Body of pancreas (tissue), 4 donors: ENCODE measurements around the gene APOL1. TPM values are rescaled to one million over a fixed set of nuclear protein-coding genes. Genes with fewer than 3 reads are reported as not detected.
"Not testable (repeated sequence)": the region's sequence is repeated elsewhere in the genome, so short reads cannot be mapped to it uniquely, and the experiment has no call there.

Source experiments
- ATAC-seq: fragments of 150-250 bp; one replicate; pipeline ENCODE4 v1.9.1; 2016
- DNase-seq, 4 donors: peaks; one replicate each; pipeline ENCODE4 v3.0.0-alpha.2; 2019
- H3K27ac ChIP-seq, 4 donors: fragments of 200-600 bp; sonication (generic); 1 replicate in 3 of 4; 2 replicates in 1 of 4; pipeline versions ENCODE4 v1.5.1 to v1.6.1; 2016 to 2019; ENCODE audit warnings: mild to moderate bottlenecking in 1 of 4, mixed read lengths in 1 of 4, moderate library complexity in 1 of 4
- H3K27me3 ChIP-seq, 2 donors: fragments of 200-600 bp; sonication (generic); one replicate each; pipeline ENCODE4 v1.6.0; 2016; ENCODE audit warnings: mild to moderate bottlenecking in 1 of 2
- H3K36me3 ChIP-seq, 2 donors: fragments of 200-600 bp; sonication (generic); replicated peaks in 1 of 2; 2 replicates each; pipeline ENCODE4 v1.5.1; 2016; ENCODE audit warnings: low read depth in 2 of 2; ENCODE audit not compliant: insufficient read depth in 1 of 2
- H3K4me1 ChIP-seq: fragments of 200-600 bp; sonication (generic); one replicate; pipeline ENCODE4 v1.6.0; 2016
- H3K4me3 ChIP-seq, 2 donors: fragments of 200-600 bp; sonication (generic); 1 replicate in 1 of 2; 2 replicates in 1 of 2; pipeline ENCODE4 v1.5.1; 2016 to 2019
- H3K9me3 ChIP-seq, 3 donors: fragments of 200-600 bp; sonication (generic); 1 replicate in 2 of 3; 2 replicates in 1 of 3; pipeline ENCODE4 v1.5.1; 2016
- POLR2A ChIP-seq, 3 donors: fragments of 450-650 bp; IDR thresholded peaks; one replicate each; pipeline ENCODE4 v1.6.1; 2016; ENCODE audit warnings: antibody characterized with exemption in 3 of 3, mild to moderate bottlenecking in 2 of 3
- WGBS, 2 donors: methylation state at CpG; one replicate each; pipeline ENCODE4 v1.1.5; 2017; 5-methylcytosine and 5-hydroxymethylcytosine counted together
- intact Hi-C: fragments of 100-400 bp; cut with DNase I; formaldehyde crosslinking; loops from one replicate; pipeline ENCODE4 v1.15.1; 2023
- total RNA-seq, 2 donors: library from RNA; depleted of rRNA; stranded (reverse); fragments of >200 nt; gene quantifications; one replicate each; pipeline ENCODE4 v1.1.0, GENCODE V29; 2016
- TF ChIP-seq, protein P1 (sequence below), 7 experiments: fragments of 450-650 bp in 4 of 7; fragments of 200-600 bp in 3 of 7; sonication (generic) in 3 of 7; IDR thresholded peaks; one replicate each; pipeline ENCODE4 v1.5.1; 2016 to 2019; ENCODE audit warnings: antibody characterized with exemption in 7 of 7

Gene APOL1
- total RNA-seq, 2 donors from 2014 or later: 5.2 to 11.9 TPM

DNA sequence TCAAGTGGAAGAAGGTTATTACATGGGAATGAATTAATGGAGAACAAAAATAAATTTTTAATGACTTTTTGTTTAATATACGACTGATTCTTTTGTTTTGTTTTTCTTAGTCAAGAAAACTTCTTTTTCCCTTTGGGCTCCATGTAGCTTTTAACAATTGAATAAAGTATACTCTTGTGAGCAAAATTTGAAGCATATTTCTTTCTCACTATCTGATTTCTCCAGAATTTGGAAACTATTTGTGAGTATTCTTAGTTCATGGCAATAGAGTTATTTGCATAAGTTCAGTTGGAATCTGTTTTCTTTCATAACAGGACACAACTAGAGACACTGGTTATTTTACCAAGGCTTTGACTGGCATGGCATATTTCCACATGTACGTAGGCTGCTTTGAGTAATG lies 3.8 kb upstream of the APOL1 start:
- ATAC-seq (no peak), DNase-seq (no peak)
- 82 to 87% methylated on average over 2 of the region's 2 CpGs for WGBS, 2 donors
- Histone ChIP-seq H3K27ac (no peak overlapping the region), H3K27me3 (no peaks in the 10 kb centered on the region), H3K9me3 (no peaks in the 10 kb centered on the region), H3K4me3 (no peak overlapping the region), H3K36me3 (no peaks in the 10 kb centered on the region), H3K4me1 (no peaks in the 10 kb centered on the region)
- TF ChIP-seq POLR2A (IDR thresholded peaks at IDR 0.05): no peak
- TF ChIP-seq, protein P1, sequence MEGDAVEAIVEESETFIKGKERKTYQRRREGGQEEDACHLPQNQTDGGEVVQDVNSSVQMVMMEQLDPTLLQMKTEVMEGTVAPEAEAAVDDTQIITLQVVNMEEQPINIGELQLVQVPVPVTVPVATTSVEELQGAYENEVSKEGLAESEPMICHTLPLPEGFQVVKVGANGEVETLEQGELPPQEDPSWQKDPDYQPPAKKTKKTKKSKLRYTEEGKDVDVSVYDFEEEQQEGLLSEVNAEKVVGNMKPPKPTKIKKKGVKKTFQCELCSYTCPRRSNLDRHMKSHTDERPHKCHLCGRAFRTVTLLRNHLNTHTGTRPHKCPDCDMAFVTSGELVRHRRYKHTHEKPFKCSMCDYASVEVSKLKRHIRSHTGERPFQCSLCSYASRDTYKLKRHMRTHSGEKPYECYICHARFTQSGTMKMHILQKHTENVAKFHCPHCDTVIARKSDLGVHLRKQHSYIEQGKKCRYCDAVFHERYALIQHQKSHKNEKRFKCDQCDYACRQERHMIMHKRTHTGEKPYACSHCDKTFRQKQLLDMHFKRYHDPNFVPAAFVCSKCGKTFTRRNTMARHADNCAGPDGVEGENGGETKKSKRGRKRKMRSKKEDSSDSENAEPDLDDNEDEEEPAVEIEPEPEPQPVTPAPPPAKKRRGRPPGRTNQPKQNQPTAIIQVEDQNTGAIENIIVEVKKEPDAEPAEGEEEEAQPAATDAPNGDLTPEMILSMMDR (IDR thresholded peaks at IDR 0.05): no peak
- intact Hi-C loops: no loop called here

DNA sequence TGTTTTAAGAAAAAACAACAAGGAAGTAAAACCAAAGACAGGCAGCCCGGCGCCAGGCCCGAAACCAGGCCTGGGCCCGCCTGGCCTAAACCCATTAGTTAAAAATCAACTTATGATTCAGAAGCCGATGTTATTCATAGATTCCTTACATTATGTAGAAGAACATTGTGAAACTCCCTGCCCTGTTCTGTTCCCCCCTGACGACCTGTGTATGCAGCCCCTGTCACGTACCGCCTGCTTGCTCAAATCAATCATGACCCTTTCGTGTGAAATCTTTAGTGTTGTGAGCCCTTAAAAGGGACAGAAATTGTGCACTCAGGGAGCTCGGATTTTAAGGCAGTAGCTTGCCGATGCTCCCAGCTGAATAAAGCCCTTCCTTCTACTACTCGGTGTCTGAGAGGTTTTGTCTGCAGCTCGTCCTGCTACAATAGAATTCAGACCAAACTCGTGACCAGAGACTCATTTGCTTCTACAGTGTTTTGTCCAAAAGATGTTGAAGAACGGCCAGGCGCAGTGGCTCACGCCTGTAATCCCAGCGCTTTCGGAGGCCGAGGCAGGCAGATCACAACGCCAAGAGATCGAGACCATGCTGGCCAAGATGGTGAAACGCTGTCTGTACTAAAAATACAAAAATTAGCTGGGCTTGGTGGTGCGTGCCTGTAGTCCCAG lies 2.5 kb upstream of the APOL1 start:
- H3K4me1 ChIP-seq, H3K4me3 ChIP-seq, ATAC-seq, DNase-seq, H3K36me3 ChIP-seq, intact Hi-C loops, H3K27me3 ChIP-seq, H3K9me3 ChIP-seq: not testable (repeated sequence)
- WGBS, 2 donors: 72 to 78% methylated on average over 24 of the region's 24 CpGs
- peak overlapping the region in 1 of 4 donors; percentile 27 for H3K27ac ChIP-seq

DNA sequence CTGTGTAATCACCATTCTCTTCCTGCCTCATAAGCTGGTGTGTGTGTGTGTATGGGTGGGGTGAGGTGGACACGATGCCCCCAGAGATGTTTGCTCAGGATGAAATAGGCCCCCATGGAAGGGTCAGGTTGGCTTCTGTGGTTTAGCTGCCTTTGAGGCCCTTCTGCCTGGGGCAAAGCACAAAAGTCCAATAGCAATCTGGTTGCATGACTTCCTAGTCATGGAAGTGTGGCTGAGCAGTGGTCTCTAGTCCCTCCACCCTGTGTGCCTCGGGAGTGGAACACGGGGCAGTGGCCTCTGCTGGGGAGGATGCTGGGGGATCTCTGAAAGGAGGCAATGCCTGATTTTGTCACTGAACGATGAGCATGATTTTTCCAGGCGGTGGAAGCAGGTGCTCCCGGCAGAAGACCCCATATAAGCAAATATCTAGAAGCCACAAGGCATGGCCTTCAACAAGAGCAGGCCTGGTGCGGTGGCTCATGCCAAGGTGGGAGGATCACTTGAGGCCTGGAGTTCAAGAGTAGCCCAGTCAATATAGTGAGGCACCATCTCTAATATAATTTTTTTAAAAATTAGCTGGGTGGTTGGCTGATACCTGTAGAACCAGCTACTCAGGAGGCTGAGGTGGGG lies 839 bp upstream of the APOL1 start:
- H3K27ac ChIP-seq: not testable (repeated sequence)

DNA sequence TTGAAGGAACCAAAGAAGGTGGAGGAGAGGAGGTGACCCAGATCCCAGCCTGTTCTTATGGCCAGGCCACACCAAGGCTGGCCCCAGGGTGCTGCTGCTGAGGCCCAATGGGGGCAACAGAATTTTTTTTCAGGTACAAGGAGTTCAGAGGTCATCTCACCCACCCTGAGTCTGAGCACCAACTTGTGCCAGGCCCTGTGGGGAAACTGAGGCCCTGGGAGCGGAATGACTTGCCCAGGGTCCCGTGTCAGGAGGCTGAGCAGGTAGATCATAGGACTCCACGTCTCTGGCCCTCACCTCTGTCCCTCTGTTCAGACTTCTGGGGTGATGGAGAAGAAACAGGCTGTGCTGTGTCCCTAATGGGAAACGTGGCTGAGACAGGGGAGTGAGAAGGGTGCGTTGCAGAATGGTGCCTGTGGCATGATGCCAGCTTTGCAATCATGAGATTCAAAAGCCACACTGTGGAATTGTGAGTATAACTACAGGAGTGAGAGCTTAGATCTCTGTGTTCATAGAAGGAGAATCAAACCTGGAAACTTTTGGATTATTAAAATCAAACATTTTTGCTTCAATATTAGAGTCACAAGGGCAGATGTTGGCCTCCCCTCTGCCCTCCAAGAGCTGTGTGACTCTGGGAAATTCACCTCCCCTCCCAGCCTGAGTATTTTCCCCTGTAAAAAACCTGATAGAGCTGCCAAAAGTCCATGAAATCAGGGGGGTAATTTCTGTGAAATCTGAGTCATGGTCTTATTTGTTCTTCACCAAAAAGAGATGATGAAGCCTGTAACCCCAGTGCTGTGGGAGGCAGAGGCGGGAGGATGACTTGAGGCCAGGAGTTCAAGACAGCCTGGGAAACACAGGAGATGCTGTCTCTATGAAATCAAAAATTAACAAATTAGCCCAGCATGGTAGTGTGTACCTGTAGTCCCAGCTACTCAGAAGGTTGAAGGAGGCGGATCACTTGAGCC lies 874 bp downstream of the APOL1 start:
- Histone ChIP-seq H3K4me1 (no peaks in the 10 kb centered on the region), H3K27me3 (no peaks in the 10 kb centered on the region), H3K27ac (peak overlapping the region in 3 of 4 donors; percentile 16 to 66 (median 56)), H3K36me3 (no peaks in the 10 kb centered on the region), H3K9me3 (no peaks in the 10 kb centered on the region), H3K4me3 (no peak overlapping the region)
- TF ChIP-seq, protein P1 (IDR thresholded peaks at IDR 0.05): no peak
- TF ChIP-seq POLR2A (IDR thresholded peaks at IDR 0.05): no peak
- DNase-seq (peak in 2 of 4 donors; percentile 27 to 46), ATAC-seq (no peak)
- intact Hi-C loops: no loop called here
- WGBS, 2 donors: 61 to 66% methylated on average over 6 to 7 of the region's 7 CpGs

More for the DNA sequence above, 839 bp upstream of the APOL1 start:
- intact Hi-C loops, H3K27me3 ChIP-seq, ATAC-seq, H3K4me1 ChIP-seq, H3K36me3 ChIP-seq, DNase-seq, H3K9me3 ChIP-seq, H3K4me3 ChIP-seq: not testable (repeated sequence)
- 79% methylated on average over 7 of the region's 7 CpGs for WGBS, 2 donors

DNA sequence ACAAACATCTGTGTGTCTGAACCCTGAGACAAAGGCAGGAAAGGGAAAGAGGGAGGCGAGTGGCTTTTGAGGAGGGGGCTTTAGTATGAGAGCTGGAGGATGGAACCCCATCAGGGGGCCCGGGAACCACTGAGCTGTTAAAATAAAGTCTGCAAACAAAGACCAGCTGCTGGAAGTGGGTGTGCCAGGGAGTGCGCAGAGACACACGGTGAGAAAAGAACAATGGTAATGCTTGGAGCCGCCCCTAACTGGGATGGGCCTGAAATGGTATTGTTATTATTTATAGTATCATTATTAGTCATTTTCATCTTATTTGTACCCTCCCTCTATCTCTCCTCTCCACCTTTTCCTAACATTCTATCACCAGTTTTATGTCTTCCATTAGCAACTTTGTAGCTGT lies 2.6 kb downstream of the APOL1 start:
- H3K9me3 ChIP-seq, DNase-seq, H3K4me1 ChIP-seq, ATAC-seq, H3K36me3 ChIP-seq, intact Hi-C loops, H3K4me3 ChIP-seq, H3K27me3 ChIP-seq: not testable (repeated sequence)
- H3K27ac ChIP-seq: peak overlapping the region in 2 of 4 donors; percentile 50 to 62
- 60% methylated on average over 1 of the region's 5 CpGs; no CpG with 5 or more reads in 1 of the 2 donors for WGBS, 2 donors

DNA sequence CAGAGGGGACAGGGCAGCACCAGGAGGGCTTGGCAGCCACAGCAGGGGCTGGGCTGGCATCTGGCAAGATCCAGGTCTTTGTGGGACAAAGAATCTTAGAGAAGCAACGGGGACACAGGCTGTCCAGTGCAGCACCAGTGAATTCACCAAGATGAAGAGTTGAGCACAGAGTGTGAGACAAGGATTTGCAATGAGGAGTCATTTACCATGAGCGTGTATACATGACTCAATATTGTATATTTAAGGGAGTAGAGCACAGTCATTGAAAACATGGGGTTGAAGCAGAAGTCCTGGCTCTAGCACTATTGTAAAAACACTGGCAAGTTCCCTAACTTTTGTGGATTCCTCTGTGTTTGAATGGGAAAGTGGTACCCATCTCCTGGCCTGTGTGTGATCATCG lies 3.5 kb downstream of the APOL1 start:
- no peaks in the 10 kb centered on the region for H3K27me3 ChIP-seq
- no peak overlapping the region for H3K4me3 ChIP-seq
- no peaks in the 10 kb centered on the region for H3K9me3 ChIP-seq
- TF ChIP-seq, protein P1 (IDR thresholded peaks at IDR 0.05): no peak
- no peak for TF ChIP-seq POLR2A (IDR thresholded peaks at IDR 0.05)
- ATAC-seq: no peak
- 77 to 85% methylated on average over 3 of the region's 3 CpGs for WGBS, 2 donors
- DNase-seq: no peak
- no peak overlapping the region for H3K27ac ChIP-seq
- H3K36me3 ChIP-seq: no peaks in the 10 kb centered on the region
- no peaks in the 10 kb centered on the region for H3K4me1 ChIP-seq
- intact Hi-C loops: no loop called here
